ENCODE results near the gene CABYR.

The CABYR gene

GRCh38 chr18:24161304-24161703 lies 22.4 kb downstream of the CABYR start:
- H3K4me3 ChIP-seq (ENCODE audit: low read depth in 1 of 2, low read length in 2 of 2) = no peak overlapping the region

GRCh38 chr18:24168496-24168895 lies 29.6 kb downstream of the CABYR start:
- Histone ChIP-seq H3K4me3 (ENCODE audit: low read depth in 1 of 2, low read length in 2 of 2) (no peak overlapping the region), H3K36me3 (ENCODE audit: control insufficient read depth in 1 of 2, insufficient read depth in 2 of 2, low read length in 2 of 2) (peaks cover 8 to 33% of the 10 kb centered on the region in 2 donors), H3K27me3 (ENCODE audit: control insufficient read depth in 1 of 2, insufficient read depth in 2 of 2, low read length in 2 of 2) (no peaks in the 10 kb centered on the region), H3K9me3 (ENCODE audit: control insufficient read depth in 1 of 2, low read length in 2 of 2) (no peaks in the 10 kb centered on the region), H3K9ac (ENCODE audit: low read depth in 1 of 2, low read length in 2 of 2) (no peak overlapping the region), H3K4me1 (ENCODE audit: control insufficient read depth in 1 of 2, insufficient read depth in 2 of 2, low read length in 2 of 2) (no peaks in the 10 kb centered on the region), H3K27ac (ENCODE audit: low read depth, low read length) (no peak overlapping the region)

More at GRCh38 chr18:24161304-24161703, 22.4 kb downstream of the CABYR start:
- Histone ChIP-seq H3K9ac (ENCODE audit: low read depth in 1 of 2, low read length in 2 of 2) (no peak overlapping the region), H3K36me3 (ENCODE audit: control insufficient read depth in 1 of 2, insufficient read depth in 2 of 2, low read length in 2 of 2) (peaks cover 8 to 27% of the 10 kb centered on the region in 2 donors), H3K27me3 (ENCODE audit: control insufficient read depth in 1 of 2, insufficient read depth in 2 of 2, low read length in 2 of 2) (no peaks in the 10 kb centered on the region), H3K4me1 (ENCODE audit: control insufficient read depth in 1 of 2, insufficient read depth in 2 of 2, low read length in 2 of 2) (no peaks in the 10 kb centered on the region), H3K9me3 (ENCODE audit: control insufficient read depth in 1 of 2, low read length in 2 of 2) (no peaks in the 10 kb centered on the region), H3K27ac (ENCODE audit: low read depth, low read length) (no peak overlapping the region)

DNA sequence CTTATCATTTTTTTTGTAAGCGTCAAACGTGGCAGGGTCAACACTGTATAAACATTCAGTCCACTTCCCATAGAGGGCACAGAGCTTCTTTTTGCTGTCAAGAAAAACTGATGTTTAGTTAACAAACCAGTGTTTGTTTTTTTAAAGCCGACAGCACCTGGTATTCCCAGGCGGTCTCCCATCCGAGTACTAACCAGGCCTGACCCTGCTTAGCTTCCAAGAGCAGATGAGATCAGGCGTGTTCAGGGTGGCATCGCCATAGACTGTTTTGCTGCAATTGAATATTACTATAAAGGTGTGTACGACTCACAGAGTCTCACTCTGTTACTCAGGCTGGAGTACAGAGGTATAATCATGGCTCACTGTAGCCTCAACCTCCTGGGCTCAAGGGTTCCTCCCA lies 31.5 kb downstream of the CABYR start:
- no peaks in the 10 kb centered on the region for H3K4me1 ChIP-seq (ENCODE audit: control insufficient read depth in 1 of 2, insufficient read depth in 2 of 2, low read length in 2 of 2)
- H3K27me3 ChIP-seq (ENCODE audit: control insufficient read depth in 1 of 2, insufficient read depth in 2 of 2, low read length in 2 of 2) = no peaks in the 10 kb centered on the region
- H3K27ac ChIP-seq (ENCODE audit: low read depth, low read length) = no peak overlapping the region
- H3K36me3 ChIP-seq (ENCODE audit: control insufficient read depth in 1 of 2, insufficient read depth in 2 of 2, low read length in 2 of 2) = peaks cover 3 to 28% of the 10 kb centered on the region in 2 donors
- H3K9me3 ChIP-seq (ENCODE audit: control insufficient read depth in 1 of 2, low read length in 2 of 2) = no peaks in the 10 kb centered on the region
- no peak overlapping the region for H3K9ac ChIP-seq (ENCODE audit: low read depth in 1 of 2, low read length in 2 of 2)
- no peak overlapping the region for H3K4me3 ChIP-seq (ENCODE audit: low read depth in 1 of 2, low read length in 2 of 2)

GRCh38 chr18:24173997-24174396 lies 35.1 kb downstream of the CABYR start:
- H3K27ac ChIP-seq (ENCODE audit: low read depth, low read length) = no peak overlapping the region
- H3K36me3 ChIP-seq (ENCODE audit: control insufficient read depth in 1 of 2, insufficient read depth in 2 of 2, low read length in 2 of 2) = peaks cover 0 to 3% of the 10 kb centered on the region in 2 donors
- H3K9ac ChIP-seq (ENCODE audit: low read depth in 1 of 2, low read length in 2 of 2) = no peak overlapping the region
- H3K27me3 ChIP-seq (ENCODE audit: control insufficient read depth in 1 of 2, insufficient read depth in 2 of 2, low read length in 2 of 2) = no peaks in the 10 kb centered on the region
- no peak overlapping the region for H3K4me3 ChIP-seq (ENCODE audit: low read depth in 1 of 2, low read length in 2 of 2)
- H3K4me1 ChIP-seq (ENCODE audit: control insufficient read depth in 1 of 2, insufficient read depth in 2 of 2, low read length in 2 of 2) = no peaks in the 10 kb centered on the region
- no peaks in the 10 kb centered on the region for H3K9me3 ChIP-seq (ENCODE audit: control insufficient read depth in 1 of 2, low read length in 2 of 2)

DNA sequence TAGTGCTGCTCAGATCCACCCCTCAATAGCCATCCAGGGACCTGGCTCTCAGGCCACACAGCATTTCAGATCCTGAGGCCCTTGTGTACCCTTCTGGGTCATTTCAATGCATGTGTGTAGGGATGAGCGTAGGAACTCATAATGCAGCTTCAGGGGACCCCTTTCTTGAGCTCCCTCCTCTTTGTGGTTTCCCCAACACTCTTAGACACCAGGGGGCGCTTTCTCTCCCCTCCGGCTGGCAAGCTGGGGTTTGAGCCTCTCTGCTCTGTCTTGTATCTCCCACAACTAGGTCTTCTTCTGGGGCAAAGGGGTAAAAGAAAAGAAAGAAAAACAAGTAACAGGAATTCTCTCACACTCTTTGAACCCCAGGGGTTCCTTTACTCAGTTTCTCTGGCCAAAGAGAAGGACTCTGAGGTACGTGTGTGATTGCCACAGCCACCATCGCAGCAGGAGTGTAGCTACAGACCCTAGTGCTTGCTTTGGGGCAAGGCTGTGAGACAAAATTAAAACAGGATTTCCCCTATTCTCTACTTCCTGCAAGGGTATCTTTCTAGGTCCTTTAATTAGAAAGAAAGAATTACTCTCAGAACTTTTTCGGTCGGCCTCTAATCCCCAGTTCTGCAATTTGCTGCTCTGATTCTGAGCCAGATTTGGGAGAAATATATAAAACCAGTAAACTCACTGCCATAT lies 38.0 kb downstream of the CABYR start:
- Histone ChIP-seq H3K9me3 (ENCODE audit: control insufficient read depth in 1 of 2, low read length in 2 of 2) (no peaks in the 10 kb centered on the region), H3K36me3 (ENCODE audit: control insufficient read depth in 1 of 2, insufficient read depth in 2 of 2, low read length in 2 of 2) (no peaks in the 10 kb centered on the region), H3K27ac (ENCODE audit: low read depth, low read length) (no peak overlapping the region), H3K4me1 (ENCODE audit: control insufficient read depth in 1 of 2, insufficient read depth in 2 of 2, low read length in 2 of 2) (no peaks in the 10 kb centered on the region), H3K27me3 (ENCODE audit: control insufficient read depth in 1 of 2, insufficient read depth in 2 of 2, low read length in 2 of 2) (no peaks in the 10 kb centered on the region), H3K4me3 (ENCODE audit: low read depth in 1 of 2, low read length in 2 of 2) (no peak overlapping the region), H3K9ac (ENCODE audit: low read depth in 1 of 2, low read length in 2 of 2) (no peak overlapping the region)

GRCh38 chr18:24177499-24178133 lies 38.8 kb downstream of the CABYR start:
- Histone ChIP-seq H3K4me1 (ENCODE audit: control insufficient read depth in 1 of 2, insufficient read depth in 2 of 2, low read length in 2 of 2) (no peaks in the 10 kb centered on the region), H3K9me3 (ENCODE audit: control insufficient read depth in 1 of 2, low read length in 2 of 2) (no peaks in the 10 kb centered on the region), H3K27me3 (ENCODE audit: control insufficient read depth in 1 of 2, insufficient read depth in 2 of 2, low read length in 2 of 2) (no peaks in the 10 kb centered on the region), H3K4me3 (ENCODE audit: low read depth in 1 of 2, low read length in 2 of 2) (no peak overlapping the region), H3K36me3 (ENCODE audit: control insufficient read depth in 1 of 2, insufficient read depth in 2 of 2, low read length in 2 of 2) (no peaks in the 10 kb centered on the region), H3K9ac (ENCODE audit: low read depth in 1 of 2, low read length in 2 of 2) (no peak overlapping the region), H3K27ac (ENCODE audit: low read depth, low read length) (no peak overlapping the region)

DNA sequence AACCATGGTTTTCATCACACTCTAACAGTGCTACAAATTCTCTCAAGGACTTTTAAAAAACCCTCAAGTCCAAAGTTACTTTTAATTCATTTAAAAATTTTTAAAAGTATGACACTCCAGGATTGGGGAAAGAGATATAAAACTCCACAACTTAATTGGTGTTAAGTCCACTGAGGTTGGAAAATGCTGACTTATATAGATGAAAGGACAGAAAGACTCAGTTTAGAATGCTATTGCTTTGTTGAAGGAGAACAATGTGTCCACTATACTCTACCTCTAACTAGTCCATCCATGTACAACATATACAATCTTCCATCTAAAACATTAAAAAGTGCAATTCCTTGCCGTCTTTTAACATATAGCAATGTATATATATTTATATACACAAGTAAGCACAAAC lies 41.2 kb downstream of the CABYR start:
- Histone ChIP-seq H3K27me3 (ENCODE audit: control insufficient read depth in 1 of 2, insufficient read depth in 2 of 2, low read length in 2 of 2) (no peaks in the 10 kb centered on the region), H3K27ac (ENCODE audit: low read depth, low read length) (no peak overlapping the region), H3K9ac (ENCODE audit: low read depth in 1 of 2, low read length in 2 of 2) (no peak overlapping the region), H3K4me1 (ENCODE audit: control insufficient read depth in 1 of 2, insufficient read depth in 2 of 2, low read length in 2 of 2) (no peaks in the 10 kb centered on the region), H3K4me3 (ENCODE audit: low read depth in 1 of 2, low read length in 2 of 2) (no peak overlapping the region), H3K9me3 (ENCODE audit: control insufficient read depth in 1 of 2, low read length in 2 of 2) (no peaks in the 10 kb centered on the region), H3K36me3 (ENCODE audit: control insufficient read depth in 1 of 2, insufficient read depth in 2 of 2, low read length in 2 of 2) (no peaks in the 10 kb centered on the region)

- H3K27ac ChIP-seq (ENCODE audit: low read depth, low read length) = no peak overlapping the region
These were observed 42.9 kb downstream of the CABYR start for GRCh38 chr18:24181806-24182205.

GRCh38 chr18:24185805-24186204 lies 46.9 kb downstream of the CABYR start:
- H3K27me3 ChIP-seq (ENCODE audit: control insufficient read depth in 1 of 2, insufficient read depth in 2 of 2, low read length in 2 of 2) = no peaks in the 10 kb centered on the region
- H3K4me1 ChIP-seq (ENCODE audit: control insufficient read depth in 1 of 2, insufficient read depth in 2 of 2, low read length in 2 of 2) = no peaks in the 10 kb centered on the region
- no peak overlapping the region for H3K4me3 ChIP-seq (ENCODE audit: low read depth in 1 of 2, low read length in 2 of 2)
- H3K27ac ChIP-seq (ENCODE audit: low read depth, low read length) = no peak overlapping the region
- no peaks in the 10 kb centered on the region for H3K9me3 ChIP-seq (ENCODE audit: control insufficient read depth in 1 of 2, low read length in 2 of 2)
- no peak overlapping the region for H3K9ac ChIP-seq (ENCODE audit: low read depth in 1 of 2, low read length in 2 of 2)
- no peaks in the 10 kb centered on the region for H3K36me3 ChIP-seq (ENCODE audit: control insufficient read depth in 1 of 2, insufficient read depth in 2 of 2, low read length in 2 of 2)

More at GRCh38 chr18:24181806-24182205, 42.9 kb downstream of the CABYR start:
- H3K4me1 ChIP-seq (ENCODE audit: control insufficient read depth in 1 of 2, insufficient read depth in 2 of 2, low read length in 2 of 2) = no peaks in the 10 kb centered on the region
- no peak overlapping the region for H3K9ac ChIP-seq (ENCODE audit: low read depth in 1 of 2, low read length in 2 of 2)
- no peaks in the 10 kb centered on the region for H3K9me3 ChIP-seq (ENCODE audit: control insufficient read depth in 1 of 2, low read length in 2 of 2)
- no peaks in the 10 kb centered on the region for H3K36me3 ChIP-seq (ENCODE audit: control insufficient read depth in 1 of 2, insufficient read depth in 2 of 2, low read length in 2 of 2)
- H3K27me3 ChIP-seq (ENCODE audit: control insufficient read depth in 1 of 2, insufficient read depth in 2 of 2, low read length in 2 of 2) = no peaks in the 10 kb centered on the region
- H3K4me3 ChIP-seq (ENCODE audit: low read depth in 1 of 2, low read length in 2 of 2) = no peak overlapping the region

GRCh38 chr18:24187049-24187448 lies 48.2 kb downstream of the CABYR start:
- H3K27ac ChIP-seq (ENCODE audit: low read depth, low read length) = no peak overlapping the region
- no peaks in the 10 kb centered on the region for H3K4me1 ChIP-seq (ENCODE audit: control insufficient read depth in 1 of 2, insufficient read depth in 2 of 2, low read length in 2 of 2)
- H3K9ac ChIP-seq (ENCODE audit: low read depth in 1 of 2, low read length in 2 of 2) = no peak overlapping the region
- no peak overlapping the region for H3K4me3 ChIP-seq (ENCODE audit: low read depth in 1 of 2, low read length in 2 of 2)
- no peaks in the 10 kb centered on the region for H3K9me3 ChIP-seq (ENCODE audit: control insufficient read depth in 1 of 2, low read length in 2 of 2)
- no peaks in the 10 kb centered on the region for H3K36me3 ChIP-seq (ENCODE audit: control insufficient read depth in 1 of 2, insufficient read depth in 2 of 2, low read length in 2 of 2)
- H3K27me3 ChIP-seq (ENCODE audit: control insufficient read depth in 1 of 2, insufficient read depth in 2 of 2, low read length in 2 of 2) = no peaks in the 10 kb centered on the region

Data from duodenal mucosa (tissue), 2 donors.